Vagina (tissue), 2 donors: Measurements from ENCODE around the gene ELAVL3. TPM values are rescaled to one million over a fixed set of nuclear protein-coding genes. Genes with fewer than 3 reads are reported as not detected.
A peak's percentile ranks its signal among the peaks of the same experiment; 100 is the strongest.

Experiments
- DNase-seq, 2 donors: peaks; one replicate each; pipeline ENCODE4 v3.0.0-alpha.2; 2017; ENCODE audit errors: extremely low spot score in 2 of 2
- H3K27ac ChIP-seq: fragments of 200-600 bp; sonication (generic); one replicate; pipeline ENCODE4 v1.5.1; 2019
- H3K27me3 ChIP-seq: fragments of 200-600 bp; sonication (generic); one replicate; pipeline ENCODE4 v1.5.1; 2019
- H3K36me3 ChIP-seq, 2 donors: fragments of 200-600 bp; sonication (generic); one replicate each; pipeline ENCODE4 v1.5.1; 2017 to 2019
- H3K4me1 ChIP-seq: fragments of 200-600 bp; sonication (generic); one replicate; pipeline ENCODE4 v1.5.1; 2019
- H3K4me3 ChIP-seq, 2 donors: fragments of 200-600 bp; sonication (generic); 1 replicate in 1 of 2; 2 replicates in 1 of 2; pipeline ENCODE4 v1.5.1; 2016 to 2019
- H3K9me3 ChIP-seq: fragments of 200-600 bp; sonication (generic); one replicate; pipeline ENCODE4 v1.5.1; 2019
- POLR2A ChIP-seq, 2 donors: fragments of 450-650 bp; IDR thresholded peaks; one replicate each; pipeline ENCODE4 v1.6.1; 2017; ENCODE audit warnings: antibody characterized with exemption in 2 of 2, mild to moderate bottlenecking in 2 of 2, moderate library complexity in 2 of 2
- POLR2AphosphoS5 ChIP-seq, 2 donors: sonication (generic); formaldehyde crosslinking; IDR thresholded peaks; one replicate each; pipeline ENCODE4 v1.9.0; 2017; ENCODE audit warnings: antibody characterized with exemption in 2 of 2, mild to moderate bottlenecking in 2 of 2, low read depth in 1 of 2; ENCODE audit not compliant: insufficient read depth in 1 of 2
- intact Hi-C: fragments of 100-400 bp; cut with DNase I; formaldehyde crosslinking; loops from one replicate; pipeline ENCODE4 v1.15.1; 2023
- total RNA-seq: library from RNA; depleted of rRNA; stranded (reverse); fragments of >200 nt; gene quantifications from one replicate; pipeline ENCODE4 v1.2.3, GENCODE V29; 2016
- TF ChIP-seq, protein P1 (sequence below), 3 experiments: fragments of 450-650 bp in 2 of 3; fragments of 200-600 bp in 1 of 3; sonication (generic) in 1 of 3; IDR thresholded peaks; one replicate each; pipeline ENCODE4 v1.5.1; 2017 to 2019; ENCODE audit warnings: antibody characterized with exemption in 3 of 3, mild to moderate bottlenecking in 2 of 3, moderate library complexity in 2 of 3

ELAVL3 gene
- 1.2 TPM for total RNA-seq

DNA sequence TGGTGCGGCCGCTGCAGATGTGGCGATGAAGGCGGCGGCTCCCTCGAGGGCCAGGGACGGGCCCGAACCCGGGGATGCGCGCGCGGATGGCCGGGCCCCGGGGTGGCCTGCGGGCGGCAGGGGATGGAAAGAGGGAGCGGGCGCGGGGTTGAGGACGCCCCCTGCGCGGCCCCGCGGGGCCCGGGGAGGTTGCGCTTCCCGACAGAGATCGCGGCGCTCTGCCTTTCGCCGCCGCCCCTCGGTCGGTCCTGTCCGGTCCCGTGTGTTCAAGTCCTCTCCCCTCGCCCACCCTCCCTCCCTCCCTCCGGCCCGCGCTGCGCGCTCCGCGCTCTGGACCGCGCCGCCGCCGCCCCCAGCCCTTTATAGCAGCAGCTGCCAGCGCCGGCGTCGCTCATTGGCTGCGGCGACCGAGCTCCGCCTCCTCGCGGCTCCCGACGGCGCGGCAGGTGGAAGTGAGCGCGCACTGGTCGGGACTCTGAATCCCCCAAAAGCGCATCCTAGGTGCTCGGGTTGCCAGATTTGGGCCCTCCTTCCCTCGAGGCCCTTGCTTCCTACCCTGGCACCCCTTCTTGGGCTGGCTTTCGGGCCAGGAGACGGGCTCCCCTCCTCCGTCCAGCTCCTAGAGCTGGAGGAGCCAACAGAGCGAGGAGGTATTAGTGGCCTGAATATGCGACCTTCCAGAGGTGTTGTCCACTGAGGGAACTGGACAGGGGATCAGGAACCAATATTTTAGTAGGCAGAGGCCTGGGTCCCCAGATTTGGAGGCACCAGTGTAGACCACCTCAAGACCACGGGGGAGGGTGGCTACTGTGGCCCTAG is at the start of gene ELAVL3:
TSS of gene ELAVL3 (minus strand) at position 332 of the 819 bp plus-strand sequence. CDS start 438 bp downstream, outside the sequence.
- intact Hi-C loops = loop anchor here (10.0 kb wide), 1 partner anchor 186 kb away; the partner anchor contains the start of gene TSPAN16
- no peaks in the 10 kb centered on the region for H3K27me3 ChIP-seq
- peaks cover 0 to 7% of the 10 kb centered on the region in 2 donors for H3K36me3 ChIP-seq

DNA sequence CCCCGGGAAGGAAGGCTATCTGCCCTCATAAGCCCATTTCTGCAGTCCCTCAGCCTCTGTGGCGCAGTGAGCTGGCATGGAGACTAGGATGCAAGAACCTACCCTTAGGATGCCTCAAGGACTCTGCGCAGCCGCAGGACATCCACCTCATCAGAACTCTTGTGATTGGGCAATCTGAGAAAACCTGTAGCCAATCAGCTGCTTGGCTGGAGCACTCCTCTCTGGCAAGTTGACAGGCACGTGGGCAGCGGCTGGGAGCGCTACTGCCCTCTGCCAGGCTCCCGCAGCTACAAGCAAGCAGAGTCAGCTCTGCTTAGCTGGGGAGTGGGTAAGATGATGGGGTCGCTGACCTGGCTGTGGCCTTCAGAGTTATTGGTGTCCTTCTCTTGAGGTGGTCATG is 49.6 kb upstream of the ELAVL3 start:
- TF ChIP-seq, protein P1, sequence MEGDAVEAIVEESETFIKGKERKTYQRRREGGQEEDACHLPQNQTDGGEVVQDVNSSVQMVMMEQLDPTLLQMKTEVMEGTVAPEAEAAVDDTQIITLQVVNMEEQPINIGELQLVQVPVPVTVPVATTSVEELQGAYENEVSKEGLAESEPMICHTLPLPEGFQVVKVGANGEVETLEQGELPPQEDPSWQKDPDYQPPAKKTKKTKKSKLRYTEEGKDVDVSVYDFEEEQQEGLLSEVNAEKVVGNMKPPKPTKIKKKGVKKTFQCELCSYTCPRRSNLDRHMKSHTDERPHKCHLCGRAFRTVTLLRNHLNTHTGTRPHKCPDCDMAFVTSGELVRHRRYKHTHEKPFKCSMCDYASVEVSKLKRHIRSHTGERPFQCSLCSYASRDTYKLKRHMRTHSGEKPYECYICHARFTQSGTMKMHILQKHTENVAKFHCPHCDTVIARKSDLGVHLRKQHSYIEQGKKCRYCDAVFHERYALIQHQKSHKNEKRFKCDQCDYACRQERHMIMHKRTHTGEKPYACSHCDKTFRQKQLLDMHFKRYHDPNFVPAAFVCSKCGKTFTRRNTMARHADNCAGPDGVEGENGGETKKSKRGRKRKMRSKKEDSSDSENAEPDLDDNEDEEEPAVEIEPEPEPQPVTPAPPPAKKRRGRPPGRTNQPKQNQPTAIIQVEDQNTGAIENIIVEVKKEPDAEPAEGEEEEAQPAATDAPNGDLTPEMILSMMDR (IDR thresholded peaks at IDR 0.05) = no peak
- no peak for TF ChIP-seq POLR2A (IDR thresholded peaks at IDR 0.05)
- TF ChIP-seq POLR2AphosphoS5 (IDR thresholded peaks at IDR 0.05; ENCODE audit: insufficient read depth in 1 of 2, low read depth in 1 of 2) = peak; percentile 30 to 42
- Histone ChIP-seq H3K4me3 (no peak overlapping the region), H3K27me3 (no peaks in the 10 kb centered on the region), H3K36me3 (peaks cover 0 to under 1% of the 10 kb centered on the region in 2 donors), H3K27ac (no peak overlapping the region), H3K4me1 (peaks cover 28% of the 10 kb centered on the region), H3K9me3 (no peaks in the 10 kb centered on the region)
- no peak for DNase-seq
- intact Hi-C loops = no loop called here

More for the DNA sequence above, at the start of gene ELAVL3:
- no peak for DNase-seq
- Histone ChIP-seq H3K27ac (no peak within 1 kb of the TSS), H3K4me3 (peak within 1 kb of the TSS in 1 of 2 donors; percentile 29), H3K4me1 (peaks cover 37% of the 10 kb centered on the region), H3K9me3 (no peaks in the 10 kb centered on the region)
- TF ChIP-seq, protein P1 (IDR thresholded peaks at IDR 0.05) = no peak
- TF ChIP-seq POLR2A (IDR thresholded peaks at IDR 0.05) (no peak), POLR2AphosphoS5 (IDR thresholded peaks at IDR 0.05; ENCODE audit: insufficient read depth in 1 of 2, low read depth in 1 of 2) (no peak)

DNA sequence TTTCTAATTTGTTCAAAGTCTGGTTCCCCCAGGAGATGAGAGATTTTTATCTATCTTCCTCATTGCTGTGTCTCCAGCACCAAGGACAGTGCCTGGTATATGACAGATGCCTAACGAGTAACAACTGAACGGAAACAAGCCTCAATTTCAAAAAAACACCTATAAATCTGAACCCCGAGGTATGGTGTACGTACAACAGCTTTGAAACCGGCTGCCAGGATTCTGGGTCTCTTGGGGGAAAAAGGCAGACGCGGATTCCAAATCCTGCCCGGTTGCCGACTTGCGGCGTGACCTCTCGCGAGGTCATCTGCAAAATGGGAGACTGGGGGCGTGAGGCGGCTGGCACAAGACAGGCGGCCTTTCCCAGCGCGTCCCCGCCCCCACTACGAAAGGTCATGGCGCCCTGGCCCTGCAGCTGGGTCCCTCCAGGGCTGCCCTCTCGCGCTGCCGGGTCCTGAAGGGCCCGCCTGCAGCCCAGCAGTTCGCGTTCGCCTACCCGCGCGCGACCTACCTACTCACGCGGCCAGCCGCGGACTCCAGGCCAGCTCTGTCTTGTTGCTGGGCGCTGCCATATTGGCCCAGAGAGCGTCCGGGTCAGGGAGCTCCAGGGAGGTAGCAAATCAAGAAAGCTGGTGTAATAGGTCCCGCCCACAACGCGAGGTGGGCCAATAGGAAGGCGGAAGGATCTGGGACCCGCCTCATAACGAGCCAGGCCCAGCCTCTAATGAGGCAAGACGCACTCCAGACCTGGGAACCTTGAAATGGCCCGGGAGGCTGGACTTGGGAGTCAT is 47.9 kb upstream of the ELAVL3 start, which contains the start of gene ECSIT:
TSS of gene ECSIT (minus strand) at position 584 of the 791 bp plus-strand sequence. CDS start 9,964 bp downstream, outside the sequence.
- Histone ChIP-seq H3K4me1 (peaks cover 23% of the 10 kb centered on the region), H3K4me3 (peak within 1 kb of the TSS; percentile 88 to 90), H3K27me3 (no peaks in the 10 kb centered on the region), H3K27ac (peak within 1 kb of the TSS; percentile 83), H3K36me3 (peaks cover 0 to 6% of the 10 kb centered on the region in 2 donors), H3K9me3 (no peaks in the 10 kb centered on the region)
- no peak for TF ChIP-seq POLR2A (IDR thresholded peaks at IDR 0.05)
- TF ChIP-seq, protein P1 (IDR thresholded peaks at IDR 0.05) = no peak
- TF ChIP-seq POLR2AphosphoS5 (IDR thresholded peaks at IDR 0.05; ENCODE audit: insufficient read depth in 1 of 2, low read depth in 1 of 2) = peak; percentile 88 to 94
- DNase-seq = peak in 1 of 2 donors; percentile 98
- intact Hi-C loops = no loop called here

DNA sequence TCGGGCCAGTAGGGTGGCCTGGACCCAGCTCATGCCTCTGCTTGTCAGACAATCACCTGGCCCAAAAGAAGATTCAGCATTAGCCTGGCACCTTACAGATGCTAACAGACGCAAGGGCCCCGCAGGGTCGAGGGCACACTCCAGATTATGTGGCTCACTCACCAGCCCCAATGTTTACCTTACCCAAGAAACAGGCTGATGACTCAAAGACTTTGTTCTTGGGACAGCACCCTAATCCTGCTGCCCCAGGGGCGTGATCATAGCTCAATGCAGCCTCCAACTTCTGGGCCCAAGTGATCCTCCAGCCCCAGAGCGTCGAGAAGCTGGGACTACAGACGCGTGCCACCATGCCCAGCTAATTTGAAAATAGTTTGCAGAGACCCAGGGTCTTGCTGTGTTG is 38.3 kb upstream of the ELAVL3 start:
- intact Hi-C loops = no loop called here
- Histone ChIP-seq H3K27ac (no peak overlapping the region), H3K4me3 (no peak overlapping the region), H3K36me3 (peaks cover 0 to 28% of the 10 kb centered on the region in 2 donors), H3K4me1 (no peaks in the 10 kb centered on the region), H3K9me3 (no peaks in the 10 kb centered on the region), H3K27me3 (no peaks in the 10 kb centered on the region)
- DNase-seq = no peak
- TF ChIP-seq POLR2A (IDR thresholded peaks at IDR 0.05) = no peak
- TF ChIP-seq POLR2AphosphoS5 (IDR thresholded peaks at IDR 0.05; ENCODE audit: insufficient read depth in 1 of 2, low read depth in 1 of 2) = no peak

DNA sequence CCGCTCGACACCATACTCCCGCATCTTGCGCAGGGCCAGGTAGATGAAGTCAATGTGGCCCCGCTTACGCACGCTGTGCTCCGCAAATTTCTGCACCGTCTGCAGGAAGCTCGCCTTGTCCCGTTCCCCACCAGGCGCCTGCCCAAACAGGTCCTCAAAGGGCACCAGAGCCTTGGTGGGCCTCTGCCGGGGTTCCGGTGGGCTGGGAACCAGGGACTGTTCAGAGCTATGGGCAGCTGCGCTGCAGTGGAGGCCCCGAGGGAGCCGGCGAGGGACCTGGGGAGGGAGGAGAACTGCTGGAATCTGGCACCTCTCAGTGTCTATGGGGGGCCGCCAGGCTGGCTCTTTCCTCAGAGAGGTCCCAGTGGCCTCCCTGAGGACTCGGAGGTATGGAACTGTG is 33.1 kb upstream of the ELAVL3 start:
- H3K27me3 ChIP-seq = no peaks in the 10 kb centered on the region
- no peaks in the 10 kb centered on the region for H3K9me3 ChIP-seq
- DNase-seq = no peak
- peaks cover 0 to 46% of the 10 kb centered on the region in 2 donors for H3K36me3 ChIP-seq
- H3K27ac ChIP-seq = no peak overlapping the region
- H3K4me1 ChIP-seq = no peaks in the 10 kb centered on the region
- TF ChIP-seq, protein P1 (IDR thresholded peaks at IDR 0.05) = no peak
- no peak for TF ChIP-seq POLR2A (IDR thresholded peaks at IDR 0.05)
- TF ChIP-seq POLR2AphosphoS5 (IDR thresholded peaks at IDR 0.05; ENCODE audit: insufficient read depth in 1 of 2, low read depth in 1 of 2) = no peak
- H3K4me3 ChIP-seq = no peak overlapping the region
- intact Hi-C loops = no loop called here
